ENCODE data around the gene VIL1. TPM values are rescaled to one million over a fixed set of nuclear protein-coding genes. Genes with fewer than 3 reads are reported as not detected.

VIL1 gene
- total and polyA plus RNA-seq, 2 of the 13 experiments (the other 11 are each of a cell fraction or from before 2014, with no cell fraction given) = 287 to 301 TPM

GRCh38 chr2:218406209-218406948 is 12.5 kb upstream of the VIL1 start (continued):
- TF ChIP-seq THAP9 (CRISPR knock-in tag; IDR thresholded peaks at IDR 0.05; ENCODE audit: borderline replicate concordance) (no peak; the same call in 1 of the 2 replicates), ZNF782 (CRISPR knock-in tag; IDR thresholded peaks at IDR 0.05; ENCODE audit: borderline replicate concordance) (no peak), MXD3 (CRISPR knock-in tag; IDR thresholded peaks at IDR 0.05) (peak; percentile 29; the same call in 1 of the 2 replicates), HOMEZ (CRISPR knock-in tag; IDR thresholded peaks at IDR 0.05; ENCODE audit: low read depth) (0 out of 2 replicates have a peak, but pooled peaks have one; percentile 29), ZNF776 (CRISPR knock-in tag; IDR thresholded peaks at IDR 0.05) (peak; percentile 78), ZBTB25 (CRISPR knock-in tag; IDR thresholded peaks at IDR 0.05) (peak; percentile 65), ZNF205 (CRISPR knock-in tag; IDR thresholded peaks at IDR 0.05) (0 out of 2 replicates have a peak, but pooled peaks have one; percentile 29), ZNF749 (CRISPR knock-in tag; IDR thresholded peaks at IDR 0.05; ENCODE audit: borderline replicate concordance) (no peak), PCBP1 (IDR thresholded peaks at IDR 0.05; ENCODE audit: borderline replicate concordance, low read depth, low read length) (peak; percentile 94), ZBTB42 (CRISPR knock-in tag; IDR thresholded peaks at IDR 0.05) (peak; percentile 75; the same call in 1 of the 2 replicates), ZFYVE20 (CRISPR knock-in tag; IDR thresholded peaks at IDR 0.05; ENCODE audit: borderline replicate concordance, low read depth) (no peak), MEIS1 (CRISPR knock-in tag; IDR thresholded peaks at IDR 0.05; ENCODE audit: borderline replicate concordance) (0 out of 2 replicates have a peak, but pooled peaks have one; percentile 0), ZNF142 (CRISPR knock-in tag; IDR thresholded peaks at IDR 0.05) (no peak; the same call in 1 of the 2 replicates), ZNF672 (CRISPR knock-in tag; IDR thresholded peaks at IDR 0.05) (no peak), NCOA5 (CRISPR knock-in tag; IDR thresholded peaks at IDR 0.05) (no peak)

Data from HepG2 (cell line).